ENCODE measurements around the gene ABRACL.
"Not testable (repeated sequence)": the region's sequence is repeated elsewhere in the genome, so short reads cannot be mapped to it uniquely, and the experiment has no call there.

DNA sequence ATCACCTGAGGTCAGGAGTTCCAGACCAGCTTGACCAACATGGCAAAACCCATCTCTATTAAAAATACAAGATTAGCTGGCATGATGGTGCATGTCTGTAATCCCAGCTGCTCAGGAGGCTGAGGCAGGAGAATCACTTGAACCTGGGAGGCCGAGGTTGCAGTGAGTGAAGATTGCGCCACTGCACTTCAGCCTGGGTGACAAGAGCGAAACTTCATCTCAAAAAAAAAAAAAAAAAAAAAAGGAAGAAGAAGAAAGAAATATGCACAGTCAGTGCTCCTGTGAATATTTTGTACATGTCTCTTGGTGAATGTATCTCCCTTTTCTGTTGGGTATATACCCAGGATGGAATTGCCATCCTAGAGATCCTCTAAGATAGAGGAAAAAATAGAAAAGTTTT, 3.1 kb upstream of the ABRACL start:
- TF ChIP-seq, protein P1, sequence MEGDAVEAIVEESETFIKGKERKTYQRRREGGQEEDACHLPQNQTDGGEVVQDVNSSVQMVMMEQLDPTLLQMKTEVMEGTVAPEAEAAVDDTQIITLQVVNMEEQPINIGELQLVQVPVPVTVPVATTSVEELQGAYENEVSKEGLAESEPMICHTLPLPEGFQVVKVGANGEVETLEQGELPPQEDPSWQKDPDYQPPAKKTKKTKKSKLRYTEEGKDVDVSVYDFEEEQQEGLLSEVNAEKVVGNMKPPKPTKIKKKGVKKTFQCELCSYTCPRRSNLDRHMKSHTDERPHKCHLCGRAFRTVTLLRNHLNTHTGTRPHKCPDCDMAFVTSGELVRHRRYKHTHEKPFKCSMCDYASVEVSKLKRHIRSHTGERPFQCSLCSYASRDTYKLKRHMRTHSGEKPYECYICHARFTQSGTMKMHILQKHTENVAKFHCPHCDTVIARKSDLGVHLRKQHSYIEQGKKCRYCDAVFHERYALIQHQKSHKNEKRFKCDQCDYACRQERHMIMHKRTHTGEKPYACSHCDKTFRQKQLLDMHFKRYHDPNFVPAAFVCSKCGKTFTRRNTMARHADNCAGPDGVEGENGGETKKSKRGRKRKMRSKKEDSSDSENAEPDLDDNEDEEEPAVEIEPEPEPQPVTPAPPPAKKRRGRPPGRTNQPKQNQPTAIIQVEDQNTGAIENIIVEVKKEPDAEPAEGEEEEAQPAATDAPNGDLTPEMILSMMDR (IDR thresholded peaks at IDR 0.05) = not testable (repeated sequence)
- TF ChIP-seq POLR2A (IDR thresholded peaks at IDR 0.05; ENCODE audit: low read depth); EP300 (IDR thresholded peaks at IDR 0.05); POLR2AphosphoS5 (IDR thresholded peaks at IDR 0.05): not testable (repeated sequence)

Measured in esophagus muscularis mucosa (tissue), 4 donors.